Activated CD4-positive, CD25-positive, alpha-beta regulatory T cell treated with anti-CD3 and anti-CD28 coated beads, Interleukin-2, amount 50 U/mL, for 16 hours (primary cell): ENCODE data around the gene MAP4K1.
"Not testable (repeated sequence)": the region's sequence is repeated elsewhere in the genome, so short reads cannot be mapped to it uniquely, and the experiment has no call there.

Experiments used
- DNase-seq: peaks from one replicate; pipeline ENCODE4 v3.0.0-alpha.2; 2020; ENCODE audit warnings: low read depth, low spot score

The MAP4K1 gene

GRCh38 chr19:38650911-38651584 is 33.3 kb upstream of the MAP4K1 start:
- DNase-seq = no peak

- DNase-seq = no peak
These were observed 32.5 kb upstream of the MAP4K1 start for GRCh38 chr19:38650172-38650775.

GRCh38 chr19:38649305-38650171 is 31.8 kb upstream of the MAP4K1 start:
- no peak for DNase-seq

- no peak for DNase-seq
These were observed 31.1 kb upstream of the MAP4K1 start for GRCh38 chr19:38648769-38649304.

GRCh38 chr19:38647966-38648768 is 30.4 kb upstream of the MAP4K1 start:
- DNase-seq = no peak

GRCh38 chr19:38647368-38647965 is 29.7 kb upstream of the MAP4K1 start, which contains the start of gene ACTN4:
Gene ACTN4 (plus strand): TSS chr19:38647649. CDS start chr19:38647746, 97 bp downstream.
- peak; percentile 100 for DNase-seq

GRCh38 chr19:38644719-38645118 is 27.0 kb upstream of the MAP4K1 start:
- no peak for DNase-seq

- DNase-seq = no peak
These were observed 24.4 kb upstream of the MAP4K1 start for GRCh38 chr19:38642176-38642575.

- DNase-seq = no peak
These were observed 22.6 kb upstream of the MAP4K1 start for GRCh38 chr19:38640368-38640767.

- no peak for DNase-seq
These were observed 21.9 kb upstream of the MAP4K1 start for GRCh38 chr19:38639679-38640078.

GRCh38 chr19:38638461-38638860 is 20.7 kb upstream of the MAP4K1 start:
- no peak for DNase-seq

- DNase-seq = no peak
These were observed 18.0 kb upstream of the MAP4K1 start for GRCh38 chr19:38635483-38636399.

GRCh38 chr19:38634757-38635482 is 17.2 kb upstream of the MAP4K1 start:
- no peak for DNase-seq

- no peak for DNase-seq
These were observed 14.9 kb upstream of the MAP4K1 start for GRCh38 chr19:38632476-38633213.

- not testable (repeated sequence) for DNase-seq
These were observed 14.2 kb upstream of the MAP4K1 start for GRCh38 chr19:38631811-38632475.

GRCh38 chr19:38631301-38631700 is 13.5 kb upstream of the MAP4K1 start:
- not testable (repeated sequence) for DNase-seq

- DNase-seq = no peak
These were observed 11.8 kb upstream of the MAP4K1 start for GRCh38 chr19:38629568-38629967.

- no peak for DNase-seq
These were observed 8.6 kb upstream of the MAP4K1 start for GRCh38 chr19:38626401-38626800.
